Large intestine (tissue), 3 donors: ENCODE measurements around the gene DNAAF1. TPM values are rescaled to one million over a fixed set of nuclear protein-coding genes. Genes with fewer than 3 reads are reported as not detected.
"Not testable (repeated sequence)": the region's sequence is repeated elsewhere in the genome, so short reads cannot be mapped to it uniquely, and the experiment has no call there.

Source experiments
- DNase-seq, 2 donors: peaks; one replicate each; pipeline versions ENCODE4 v3.0.0 to v3.0.0-alpha.2; 2013
- H3K27ac ChIP-seq: one replicate; pipeline ENCODE4 v1.5.1; 2013; ENCODE audit warnings: low read length
- H3K27me3 ChIP-seq: 2 replicates; pipeline ENCODE4 v1.6.1; 2013; ENCODE audit warnings: low read length; ENCODE audit not compliant: control insufficient read depth, insufficient read depth
- H3K36me3 ChIP-seq: 2 replicates; pipeline ENCODE4 v1.6.1; 2013; ENCODE audit warnings: low read length; ENCODE audit not compliant: control insufficient read depth, insufficient read depth
- H3K4me1 ChIP-seq: one replicate; pipeline ENCODE4 v1.6.1; 2013; ENCODE audit warnings: low read length; ENCODE audit not compliant: control insufficient read depth, insufficient read depth
- H3K4me3 ChIP-seq: one replicate; pipeline ENCODE4 v1.5.1; 2013; ENCODE audit warnings: low read length
- H3K9me3 ChIP-seq: one replicate; pipeline ENCODE4 v1.6.1; 2013; ENCODE audit warnings: mild to moderate bottlenecking, low read depth, low read length, moderate library complexity; ENCODE audit not compliant: control insufficient read depth
- WGBS: methylation state at CpG from one replicate; pipeline ENCODE4 v1.1.5; 2013; ENCODE audit warnings: low lambda C conversion rate; ENCODE audit not compliant: insufficient coverage; 5-methylcytosine and 5-hydroxymethylcytosine counted together
- polyA plus RNA-seq: library from polyadenylated mRNA; unstranded; fragments of 120-200 nt; gene quantifications from one replicate; pipeline ENCODE4 v1.2.1, GENCODE V29; 2013

The DNAAF1 gene
- polyA plus RNA-seq, 1 donor: 0.55 TPM

DNA sequence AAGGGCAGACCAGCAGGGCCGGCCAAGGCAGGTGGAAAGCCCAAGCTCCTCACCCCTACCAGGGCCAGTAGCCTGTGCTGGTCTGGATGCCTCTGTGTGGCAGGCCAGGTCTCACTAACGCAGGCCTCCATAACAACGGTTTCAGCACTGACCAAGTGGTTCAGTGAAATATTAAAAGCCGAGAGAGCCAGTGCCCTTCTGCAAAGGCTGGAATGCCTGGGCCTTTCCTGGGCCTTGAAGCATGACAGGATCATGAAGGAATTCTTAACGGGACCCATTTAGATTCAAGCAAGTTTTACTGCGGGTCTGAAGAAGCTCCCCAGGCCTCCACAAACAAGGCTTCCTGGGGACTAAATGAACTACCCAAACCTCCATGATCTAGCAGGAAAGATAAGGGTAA lies 62.1 kb downstream of the DNAAF1 start:
- no peak overlapping the region for H3K4me3 ChIP-seq
- no peaks in the 10 kb centered on the region for H3K36me3 ChIP-seq
- H3K4me1 ChIP-seq: no peaks in the 10 kb centered on the region
- H3K27ac ChIP-seq: no peak overlapping the region
- WGBS: no CpG with 5 or more reads among the region's 6 CpGs
- no peak for DNase-seq
- no peaks in the 10 kb centered on the region for H3K9me3 ChIP-seq
- no peaks in the 10 kb centered on the region for H3K27me3 ChIP-seq

GRCh38 chr16:84207879-84208278 lies 62.8 kb downstream of the DNAAF1 start:
- WGBS: no CpG with 5 or more reads among the region's 8 CpGs
- DNase-seq: no peak
- H3K27me3 ChIP-seq: no peaks in the 10 kb centered on the region
- H3K36me3 ChIP-seq: no peaks in the 10 kb centered on the region
- H3K4me1 ChIP-seq: no peaks in the 10 kb centered on the region
- H3K4me3 ChIP-seq: no peak overlapping the region
- no peaks in the 10 kb centered on the region for H3K9me3 ChIP-seq
- no peak overlapping the region for H3K27ac ChIP-seq

DNA sequence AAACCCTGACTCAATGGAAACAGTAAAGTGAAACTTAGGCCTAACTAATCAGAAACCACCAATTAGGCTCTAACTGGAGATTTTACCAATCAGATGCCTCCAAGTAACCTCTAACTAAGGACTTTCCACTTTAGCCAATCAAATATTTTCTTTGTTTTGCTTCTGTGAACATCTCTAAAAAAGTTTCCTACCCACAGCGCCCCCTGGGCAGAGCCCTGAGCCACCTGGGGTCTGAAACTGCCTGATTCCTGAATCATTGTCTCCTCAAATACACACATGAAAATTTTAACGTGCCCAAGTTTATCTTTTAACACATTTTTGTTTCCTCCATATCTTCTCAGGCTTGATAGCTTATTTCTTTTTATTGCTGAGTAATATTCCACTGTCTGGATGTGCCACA lies 64.9 kb downstream of the DNAAF1 start:
- Histone ChIP-seq H3K4me3 (no peak overlapping the region), H3K9me3 (no peaks in the 10 kb centered on the region), H3K36me3 (no peaks in the 10 kb centered on the region), H3K27me3 (no peaks in the 10 kb centered on the region), H3K4me1 (no peaks in the 10 kb centered on the region), H3K27ac (no peak overlapping the region)
- WGBS: no CpG with 5 or more reads among the region's 2 CpGs
- DNase-seq: no peak

DNA sequence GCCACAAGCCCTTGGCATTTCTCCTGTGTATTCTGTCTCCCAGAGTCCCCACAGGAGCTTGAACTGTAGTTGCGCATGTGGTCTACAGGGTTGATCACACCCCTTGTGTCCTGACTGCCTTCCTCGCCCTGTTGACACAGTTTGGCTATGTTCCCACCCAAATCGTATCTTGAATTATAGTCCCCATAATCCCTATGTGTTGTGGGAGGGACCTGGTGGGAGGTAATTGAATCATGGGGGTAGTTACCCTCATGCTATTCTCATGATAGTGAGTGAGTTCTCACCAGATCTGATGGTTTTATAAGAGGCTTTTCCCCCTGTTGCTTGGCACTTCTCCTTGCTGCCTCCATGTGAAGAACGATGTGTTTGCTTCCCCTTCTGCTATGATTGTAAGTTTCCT lies 67.0 kb downstream of the DNAAF1 start:
- Histone ChIP-seq H3K36me3 (no peaks in the 10 kb centered on the region), H3K27ac (no peak overlapping the region), H3K4me1 (no peaks in the 10 kb centered on the region), H3K27me3 (no peaks in the 10 kb centered on the region), H3K4me3 (no peak overlapping the region), H3K9me3 (no peaks in the 10 kb centered on the region)
- no peak for DNase-seq
- no CpG with 5 or more reads among the region's 4 CpGs for WGBS

GRCh38 chr16:84212631-84213030 lies 67.5 kb downstream of the DNAAF1 start:
- Histone ChIP-seq H3K27me3 (no peaks in the 10 kb centered on the region), H3K36me3 (no peaks in the 10 kb centered on the region), H3K9me3 (no peaks in the 10 kb centered on the region), H3K27ac (no peak overlapping the region), H3K4me3 (no peak overlapping the region), H3K4me1 (no peaks in the 10 kb centered on the region)
- DNase-seq: no peak
- no CpG with 5 or more reads among the region's 4 CpGs for WGBS

- WGBS: no CpG with 5 or more reads among the region's 15 CpGs
- DNase-seq: no peak
- H3K27me3 ChIP-seq: no peaks in the 10 kb centered on the region
- H3K27ac ChIP-seq: no peak overlapping the region
- H3K9me3 ChIP-seq: no peaks in the 10 kb centered on the region
- no peaks in the 10 kb centered on the region for H3K4me1 ChIP-seq
- H3K36me3 ChIP-seq: no peaks in the 10 kb centered on the region
- no peak overlapping the region for H3K4me3 ChIP-seq
Measured at GRCh38 chr16:84214451-84215066, 69.5 kb downstream of the DNAAF1 start.

- Histone ChIP-seq H3K9me3 (no peaks in the 10 kb centered on the region), H3K4me1 (no peaks in the 10 kb centered on the region), H3K27me3 (no peaks in the 10 kb centered on the region), H3K4me3 (no peak overlapping the region), H3K36me3 (no peaks in the 10 kb centered on the region), H3K27ac (no peak overlapping the region)
- 90% methylated on average over 2 of the region's 5 CpGs for WGBS
- no peak for DNase-seq
Measured at GRCh38 chr16:84215531-84215930, 70.4 kb downstream of the DNAAF1 start.

- not testable (repeated sequence) for H3K27me3 ChIP-seq, H3K36me3 ChIP-seq, H3K4me3 ChIP-seq, DNase-seq, H3K9me3 ChIP-seq, H3K27ac ChIP-seq, H3K4me1 ChIP-seq
- WGBS: no CpG with 5 or more reads among the region's 3 CpGs
Measured at GRCh38 chr16:84216144-84216543, 71.0 kb downstream of the DNAAF1 start.

DNA sequence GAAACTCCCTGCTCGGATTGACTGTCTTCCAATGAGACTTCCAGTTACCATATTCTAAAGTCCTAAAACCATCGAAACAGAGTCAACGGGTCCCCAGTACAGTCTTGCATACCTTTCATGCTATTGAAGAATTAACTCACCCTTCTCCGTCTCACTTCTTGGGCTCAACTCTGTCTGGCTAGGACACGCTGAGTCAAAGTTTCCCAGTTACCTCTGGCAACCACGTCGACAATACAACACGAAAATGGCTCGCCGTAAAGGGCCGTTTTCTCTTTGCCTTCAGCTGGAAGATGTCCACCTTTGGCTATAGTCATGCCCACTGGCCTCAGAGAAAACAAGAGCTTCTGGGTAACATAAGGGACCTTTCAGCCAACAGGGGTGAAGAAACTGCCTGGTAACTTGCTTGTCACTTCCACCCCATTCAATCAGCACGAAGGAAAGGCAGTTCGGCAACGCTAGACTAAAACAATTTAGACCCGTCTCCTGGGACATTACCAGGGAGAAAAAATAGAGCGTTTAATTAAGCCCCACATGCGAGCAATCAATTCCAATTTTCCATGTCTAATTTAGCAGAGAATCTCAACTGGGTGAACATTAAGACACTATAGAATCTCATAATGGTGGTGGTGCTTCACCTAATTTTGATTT lies 73.2 kb downstream of the DNAAF1 start:
- no CpG with 5 or more reads among the region's 17 CpGs for WGBS
- DNase-seq: no peak
- Histone ChIP-seq H3K4me3 (no peak overlapping the region), H3K4me1 (no peaks in the 10 kb centered on the region), H3K27ac (no peak overlapping the region), H3K27me3 (no peaks in the 10 kb centered on the region), H3K36me3 (no peaks in the 10 kb centered on the region), H3K9me3 (peaks cover 3% of the 10 kb centered on the region)

- no CpG with 5 or more reads among the region's 6 CpGs for WGBS
- DNase-seq: no peak
- Histone ChIP-seq H3K4me3 (no peak overlapping the region), H3K9me3 (peaks cover 3% of the 10 kb centered on the region), H3K36me3 (no peaks in the 10 kb centered on the region), H3K4me1 (no peaks in the 10 kb centered on the region), H3K27ac (no peak overlapping the region), H3K27me3 (no peaks in the 10 kb centered on the region)
Measured at GRCh38 chr16:84218956-84219355, 73.8 kb downstream of the DNAAF1 start.

DNA sequence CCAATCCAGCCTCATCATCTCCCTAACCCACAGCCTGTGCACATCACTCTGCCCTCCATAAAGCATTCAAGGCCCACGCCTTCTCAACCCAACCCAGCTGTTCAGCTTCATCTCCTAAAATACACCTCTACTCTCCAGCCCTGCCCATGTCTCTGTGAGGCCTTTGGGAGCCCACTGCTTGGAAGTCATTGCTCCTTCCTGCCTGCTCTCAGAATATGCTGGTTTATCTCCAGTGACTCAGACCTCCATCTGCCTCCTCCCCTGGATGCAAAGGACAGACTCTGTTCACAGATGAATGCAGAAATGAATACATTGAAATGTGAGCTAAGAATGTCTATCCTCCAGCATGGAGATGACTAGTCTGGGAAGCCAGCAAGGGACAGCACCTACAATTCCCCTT lies 75.7 kb downstream of the DNAAF1 start:
- Histone ChIP-seq H3K4me1 (no peaks in the 10 kb centered on the region), H3K9me3 (peaks cover 3% of the 10 kb centered on the region), H3K27ac (no peak overlapping the region), H3K36me3 (no peaks in the 10 kb centered on the region), H3K4me3 (no peak overlapping the region), H3K27me3 (no peaks in the 10 kb centered on the region)
- no peak for DNase-seq
- WGBS: no CpG with 5 or more reads among the region's 1 CpG
